Measurements from ENCODE around the gene HAPSTR1.

Gene HAPSTR1

DNA sequence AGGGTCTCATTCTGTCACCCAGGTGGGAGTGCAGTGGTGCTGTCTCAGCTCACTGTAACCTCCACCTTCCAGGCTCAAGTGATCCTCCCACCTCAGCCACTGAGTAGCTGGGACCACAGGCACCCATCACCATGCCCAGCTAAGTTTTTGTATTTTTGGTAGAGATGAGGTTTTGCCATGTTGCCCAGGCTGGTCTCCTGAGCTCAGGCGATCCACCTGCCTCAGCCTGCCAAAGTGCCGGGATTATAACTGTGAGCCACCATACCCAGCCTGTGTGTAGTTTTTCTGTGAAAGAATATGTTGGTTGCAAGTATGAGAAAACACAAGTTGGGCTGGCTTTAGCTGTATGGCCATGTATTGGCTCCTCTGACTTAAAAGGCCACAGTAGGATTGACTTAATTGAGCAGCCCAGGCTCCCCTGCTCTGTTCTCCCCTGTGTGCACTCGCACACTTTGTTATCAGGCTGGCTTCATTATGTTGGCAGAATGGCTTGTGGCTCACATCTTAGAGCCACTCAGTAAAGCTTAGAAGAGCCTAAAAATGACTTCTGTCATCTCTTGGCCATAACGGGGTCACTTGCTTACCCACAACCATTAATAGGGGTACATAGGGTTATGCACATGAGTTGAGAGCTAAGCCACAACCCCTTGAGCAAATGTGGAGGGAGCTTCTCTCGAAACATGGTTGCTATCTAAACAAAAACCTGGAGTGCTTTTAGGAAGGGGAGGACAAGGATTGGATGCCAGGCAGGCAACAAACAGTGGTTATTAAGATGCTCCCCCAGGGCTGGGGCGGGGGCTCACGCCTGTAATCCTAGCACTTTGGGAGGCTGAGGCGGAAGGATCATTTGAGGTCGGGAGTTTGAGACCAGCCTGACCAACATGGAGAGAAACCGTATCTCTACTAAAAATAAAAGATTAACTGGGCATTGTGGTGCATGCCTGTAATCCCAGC is 6.1 kb downstream of the HAPSTR1 start:
- no peak for DNase-seq (ENCODE audit: low spot score)

DNA sequence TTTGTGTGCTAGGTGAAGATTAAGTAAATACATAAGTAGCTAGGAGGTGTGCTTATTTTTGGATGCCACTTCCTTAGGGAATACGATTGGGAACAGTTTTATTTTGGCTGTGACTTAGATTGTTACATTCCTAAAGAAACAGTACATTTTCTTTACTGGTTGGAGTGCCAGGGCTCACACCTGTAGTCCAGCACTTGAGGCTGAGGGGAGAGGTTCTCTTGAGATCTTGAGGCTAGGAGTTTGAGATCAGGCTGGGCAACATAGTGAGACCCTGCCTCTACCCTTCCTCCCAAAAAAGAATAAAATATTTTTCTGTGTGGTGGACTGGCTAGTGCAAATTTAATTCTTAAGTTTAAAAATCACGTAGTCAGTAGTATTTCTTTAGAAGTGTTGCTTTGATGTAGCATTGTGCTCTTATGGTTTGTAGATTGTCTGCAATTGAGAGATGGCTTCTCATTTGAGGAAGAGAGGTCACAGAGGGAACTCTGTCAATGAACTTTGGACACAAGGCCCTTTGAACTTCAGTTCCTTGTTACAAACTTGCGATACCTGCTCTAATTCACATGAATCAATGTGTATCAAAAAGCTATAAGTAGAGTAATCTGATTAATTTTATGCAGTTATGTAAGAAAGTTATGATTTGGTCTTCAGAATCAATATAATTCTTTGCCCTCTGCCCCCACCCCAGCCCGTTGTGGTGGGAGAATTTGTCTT is 7.1 kb downstream of the HAPSTR1 start:
- DNase-seq (ENCODE audit: low spot score): no peak

DNA sequence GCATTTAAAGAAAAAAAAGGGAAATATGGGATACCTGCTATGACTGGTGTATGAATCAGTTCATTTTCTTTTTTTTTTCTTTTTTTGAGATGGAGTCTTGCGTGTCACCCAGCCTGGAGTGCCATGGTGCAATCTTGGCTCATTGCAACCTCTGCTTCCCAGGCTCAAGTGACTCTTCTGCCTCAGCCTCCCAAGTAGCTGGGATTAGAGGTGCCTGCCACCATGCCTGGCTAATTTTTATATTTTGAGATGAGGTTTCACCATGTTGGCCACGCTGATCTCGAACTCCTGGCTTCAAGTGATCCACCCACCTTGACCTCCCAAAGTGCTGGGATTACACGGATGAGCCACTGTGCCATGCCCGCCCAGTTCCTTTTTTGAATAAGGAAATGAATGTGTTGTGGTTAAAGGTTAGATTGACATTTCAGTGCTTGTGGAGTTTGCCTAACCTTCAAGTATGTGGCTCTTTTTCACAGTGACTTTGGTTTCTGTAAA is 7.7 kb downstream of the HAPSTR1 start:
- no peak for DNase-seq (ENCODE audit: low spot score)

DNA sequence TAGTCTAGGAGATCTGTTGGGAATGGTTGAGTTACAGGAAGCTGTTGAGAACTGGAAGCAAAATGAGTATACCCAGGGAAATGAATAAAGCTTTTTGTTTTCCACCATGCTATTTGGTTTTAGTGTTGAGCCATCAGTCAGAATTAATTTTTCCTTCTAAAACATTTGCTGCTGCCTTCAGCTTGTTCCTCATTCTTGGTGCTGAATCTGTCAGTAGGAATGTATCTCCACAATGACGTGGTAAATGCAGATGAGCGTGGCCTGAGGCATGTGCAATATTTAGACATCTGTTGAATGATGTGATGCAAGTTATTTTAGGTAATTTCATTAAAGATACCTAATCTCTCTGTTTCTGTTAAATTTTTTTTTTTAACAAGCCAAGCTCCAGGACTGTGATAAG is 10.9 kb downstream of the HAPSTR1 start:
- no peak for DNase-seq (ENCODE audit: low spot score)

DNA sequence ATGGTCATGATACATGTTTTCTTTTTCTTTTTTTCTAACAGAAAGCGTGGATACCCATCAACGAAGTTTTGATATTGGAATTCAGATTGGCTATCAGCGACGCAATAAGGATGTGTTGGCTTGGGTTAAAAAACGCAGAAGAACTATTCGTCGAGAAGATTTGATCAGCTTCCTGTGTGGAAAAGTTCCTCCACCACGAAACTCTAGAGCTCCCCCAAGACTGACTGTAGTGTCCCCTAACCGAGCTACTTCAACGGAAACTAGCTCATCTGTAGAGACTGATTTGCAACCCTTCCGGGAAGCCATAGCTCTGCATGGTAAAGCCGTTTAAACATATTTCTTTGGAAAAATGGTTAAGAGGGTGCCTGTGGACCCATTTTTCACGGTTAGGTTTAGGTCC is 11.5 kb downstream of the HAPSTR1 start:
- DNase-seq (ENCODE audit: low spot score): no peak

DNA sequence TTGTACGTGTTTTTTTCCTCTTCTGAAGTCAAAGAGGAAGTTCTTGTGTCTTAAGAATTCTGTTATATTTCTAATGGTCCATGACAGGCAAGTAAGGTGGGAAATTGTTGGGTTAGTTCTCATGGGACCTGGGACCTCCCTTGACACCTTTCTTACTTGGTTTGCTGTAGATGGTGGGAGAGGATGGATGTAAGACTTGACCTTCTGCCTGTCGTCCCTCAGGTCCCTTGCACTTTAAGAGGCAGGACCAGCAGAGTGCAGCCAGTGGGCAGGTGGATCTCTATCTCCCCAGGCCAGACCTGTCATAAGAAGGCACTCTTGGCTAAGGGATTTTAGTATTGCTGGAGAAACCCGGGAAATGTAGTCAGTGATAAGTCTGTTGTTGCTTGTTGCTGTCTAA is 12.1 kb downstream of the HAPSTR1 start:
- no peak for DNase-seq (ENCODE audit: low spot score)

DNA sequence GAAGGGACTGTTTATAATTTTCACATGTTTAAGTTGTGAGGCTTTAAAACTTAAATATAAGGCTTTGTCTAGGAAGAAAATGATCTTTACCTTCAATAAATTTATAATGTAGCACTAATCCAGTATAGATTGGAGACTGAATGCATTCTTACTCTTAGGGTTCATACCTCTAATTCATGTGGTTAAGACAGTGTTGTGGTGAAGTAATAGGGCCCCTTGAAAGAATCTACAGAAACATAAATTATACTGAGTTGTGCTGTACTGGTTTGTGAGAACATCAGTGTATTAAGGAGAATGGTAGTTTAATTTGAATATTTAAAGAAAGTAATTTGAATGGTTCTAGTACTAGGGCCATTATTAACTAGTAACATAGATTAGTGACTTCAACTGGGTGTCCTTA is 13.7 kb downstream of the HAPSTR1 start:
- no peak for DNase-seq (ENCODE audit: low spot score)

DNA sequence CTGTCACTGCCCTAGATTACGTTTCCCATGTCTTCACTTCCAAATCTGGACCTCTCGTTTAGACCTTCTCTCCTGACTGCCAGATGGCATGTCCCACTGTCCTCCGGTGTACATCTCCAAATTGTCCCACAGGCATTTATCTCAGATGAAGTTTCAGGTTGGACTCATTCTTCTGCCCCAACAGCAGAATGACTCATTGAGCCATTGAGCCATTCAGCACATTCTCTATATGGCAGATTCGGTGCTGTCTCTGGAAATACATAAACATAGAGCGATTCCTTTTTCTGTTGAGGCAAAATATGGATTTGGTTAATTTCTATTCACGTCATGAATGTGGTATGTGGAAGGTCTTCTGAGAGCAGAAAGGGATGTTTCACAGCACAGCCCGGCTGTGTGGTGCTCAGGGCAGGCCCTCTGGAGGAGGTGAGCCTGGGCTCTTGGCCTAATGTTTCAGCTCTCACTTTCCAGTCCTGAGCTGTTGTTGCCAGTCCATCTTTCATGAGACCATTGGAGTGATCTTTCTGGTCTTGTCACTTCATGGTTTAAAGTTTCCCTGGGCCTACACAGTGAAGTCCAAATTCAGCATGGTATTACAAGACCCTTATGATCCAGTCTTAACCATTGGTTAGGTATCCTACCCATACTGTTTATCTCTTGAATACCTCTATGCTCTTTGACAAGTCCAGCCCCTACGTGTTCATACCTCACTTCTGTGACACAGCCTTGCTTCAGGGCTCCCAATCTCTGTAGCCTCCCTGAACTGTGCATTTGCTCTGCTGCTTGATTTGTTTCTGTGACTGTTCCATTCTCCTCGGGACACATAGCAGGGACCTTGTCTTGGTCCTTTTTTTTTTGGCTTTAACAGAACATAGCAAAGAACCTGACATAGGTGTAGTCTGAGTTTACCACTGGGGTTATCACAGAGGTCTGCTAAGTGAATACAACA is 15.9 kb downstream of the HAPSTR1 start:
- DNase-seq (ENCODE audit: low spot score): no peak

DNA sequence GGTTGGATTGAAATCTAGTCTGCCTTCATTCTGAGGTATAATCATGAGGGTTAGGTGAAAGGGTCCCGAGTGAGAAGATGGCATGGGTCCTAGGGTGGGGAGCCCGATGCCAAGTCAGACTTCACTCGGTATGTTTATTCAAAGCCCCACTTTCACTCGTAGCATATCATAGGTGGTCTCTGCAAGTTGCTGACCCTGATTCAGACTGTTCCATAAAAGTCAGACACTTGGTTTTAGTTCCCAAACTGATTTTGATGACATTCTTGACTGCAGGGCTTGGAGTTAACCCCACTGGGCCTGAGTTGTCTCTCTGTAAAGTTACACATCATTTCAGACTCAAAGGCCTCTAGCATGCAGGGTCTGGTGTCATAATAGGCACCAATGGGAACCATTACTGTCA is 17.8 kb downstream of the HAPSTR1 start:
- no peak for DNase-seq (ENCODE audit: low spot score)

DNA sequence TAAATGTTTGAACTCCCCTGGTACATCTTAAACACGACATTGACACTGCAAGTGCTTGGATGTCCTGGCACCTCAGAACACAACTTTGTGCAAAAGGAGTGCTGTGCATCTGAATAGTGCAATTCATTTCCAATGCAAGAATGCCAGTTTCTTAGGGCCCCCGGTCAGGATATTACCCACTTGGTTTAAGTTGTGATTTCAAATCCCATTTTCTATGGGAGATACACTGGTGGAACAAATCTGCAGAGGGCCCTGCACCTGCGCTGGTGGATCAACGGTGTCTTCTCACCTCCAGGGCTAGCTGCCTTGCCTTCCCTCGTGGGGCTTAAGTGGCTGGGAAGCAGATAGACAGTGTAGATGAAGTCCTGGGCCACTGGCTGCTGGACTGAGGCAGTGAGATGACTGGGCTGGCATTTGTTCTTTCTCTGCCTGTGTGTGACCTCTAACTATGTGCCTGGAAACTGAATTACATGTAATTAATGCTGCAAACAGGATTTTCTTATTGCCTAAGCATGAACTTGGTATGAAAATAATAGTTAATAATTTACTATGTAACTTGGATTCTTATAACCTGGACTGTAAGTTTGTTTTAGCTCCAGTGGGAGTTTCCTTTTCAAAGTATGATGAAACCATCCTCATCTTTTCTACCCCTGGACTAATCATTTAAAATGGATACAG is 20.9 kb downstream of the HAPSTR1 start:
- DNase-seq (ENCODE audit: low spot score): no peak

DNA sequence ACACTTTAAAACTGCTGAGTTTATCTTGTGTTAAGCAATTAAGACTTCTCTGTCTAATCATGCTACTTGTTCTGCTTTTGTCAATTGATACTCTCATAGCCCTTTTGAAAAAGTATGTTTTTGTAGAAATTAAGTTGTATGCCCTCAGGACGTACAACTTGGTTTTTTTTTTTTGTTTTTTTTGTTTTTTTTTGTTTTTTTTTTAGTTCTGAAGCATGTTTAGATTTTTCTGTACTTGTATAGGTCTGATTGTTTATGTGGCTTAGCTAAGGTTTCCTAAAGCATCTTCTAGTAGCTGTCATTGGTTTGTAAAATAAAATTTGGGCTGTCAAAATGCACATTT is 21.4 kb downstream of the HAPSTR1 start:
- DNase-seq (ENCODE audit: low spot score): no peak

DNA sequence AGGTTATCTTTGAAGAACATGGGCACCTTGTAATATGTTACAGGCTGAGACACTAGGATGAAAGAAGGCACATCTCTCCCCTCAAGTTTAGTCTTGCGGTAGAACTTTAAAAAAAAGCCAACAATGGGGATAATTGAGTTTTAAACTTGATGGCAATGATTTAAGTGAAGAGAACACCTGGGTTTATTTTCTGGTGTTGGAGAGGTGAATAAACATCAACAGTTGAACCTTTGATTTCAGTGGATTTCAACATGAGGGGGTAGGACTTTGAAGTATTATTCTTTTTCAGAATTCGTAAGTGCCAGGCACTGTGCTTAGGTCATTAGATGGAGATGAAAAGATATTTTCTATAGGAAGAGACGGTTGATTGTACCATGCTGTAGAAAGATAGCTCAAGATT is 22.3 kb downstream of the HAPSTR1 start:
- DNase-seq (ENCODE audit: low spot score): no peak

DNA sequence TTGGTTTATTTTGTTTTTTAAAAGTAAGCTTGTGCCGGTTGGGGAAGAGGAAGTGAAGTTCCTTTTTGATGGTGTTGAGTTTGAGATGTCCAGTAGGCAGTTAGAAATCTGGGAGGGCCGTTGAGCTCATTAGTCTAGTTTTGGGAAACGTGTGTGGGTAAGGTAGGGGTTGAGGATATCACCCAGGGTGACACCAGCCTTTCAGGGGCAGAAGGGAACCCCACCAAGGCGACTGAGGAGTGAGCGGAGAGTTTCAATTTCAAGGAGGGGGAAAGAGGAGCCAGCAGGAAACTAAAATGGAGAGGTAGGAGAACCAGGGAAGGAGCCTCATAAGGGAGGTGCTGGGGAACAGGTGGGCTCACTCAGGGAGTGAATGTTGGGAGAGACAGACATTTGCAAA is 22.7 kb downstream of the HAPSTR1 start:
- DNase-seq (ENCODE audit: low spot score): no peak

DNA sequence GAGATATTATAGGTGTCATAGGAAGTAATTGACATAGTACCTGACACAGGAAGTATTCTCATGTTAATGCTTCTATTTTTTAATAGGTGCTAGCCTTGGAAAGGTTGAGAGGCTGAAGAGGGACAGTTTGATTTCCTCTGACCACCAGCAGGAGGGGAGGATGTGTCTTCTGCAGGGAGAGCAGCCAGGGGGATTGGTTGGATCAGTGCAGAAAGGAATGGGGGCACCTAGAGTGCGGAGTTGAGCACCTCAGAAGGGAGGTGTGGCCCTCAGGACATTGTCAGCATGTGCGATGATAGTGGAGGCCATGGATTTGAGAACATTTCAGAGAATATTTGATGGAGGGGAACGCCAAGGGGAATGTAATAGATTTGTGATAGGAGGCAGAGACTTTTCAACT is 23.4 kb downstream of the HAPSTR1 start:
- DNase-seq (ENCODE audit: low spot score): no peak

DNA sequence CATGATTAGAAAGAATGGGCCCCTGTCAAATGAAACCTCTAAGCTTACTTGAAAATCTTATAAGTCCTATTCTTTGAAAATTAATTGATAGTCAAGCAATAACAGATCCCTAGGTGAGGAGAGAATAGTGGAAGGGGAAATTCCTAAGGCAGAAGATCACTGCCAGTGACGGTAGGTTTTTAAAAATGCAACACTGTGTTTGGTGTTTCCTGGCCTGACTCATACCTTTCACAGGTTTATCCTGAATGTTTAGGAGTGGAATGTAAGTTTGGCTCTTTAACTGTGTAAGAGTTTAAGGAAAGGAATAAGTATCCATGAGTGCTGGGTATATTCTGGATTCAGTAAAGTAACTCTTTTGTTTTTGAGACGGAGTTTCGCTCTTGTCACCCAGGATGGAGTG is 23.8 kb downstream of the HAPSTR1 start:
- no peak for DNase-seq (ENCODE audit: low spot score)

DNA sequence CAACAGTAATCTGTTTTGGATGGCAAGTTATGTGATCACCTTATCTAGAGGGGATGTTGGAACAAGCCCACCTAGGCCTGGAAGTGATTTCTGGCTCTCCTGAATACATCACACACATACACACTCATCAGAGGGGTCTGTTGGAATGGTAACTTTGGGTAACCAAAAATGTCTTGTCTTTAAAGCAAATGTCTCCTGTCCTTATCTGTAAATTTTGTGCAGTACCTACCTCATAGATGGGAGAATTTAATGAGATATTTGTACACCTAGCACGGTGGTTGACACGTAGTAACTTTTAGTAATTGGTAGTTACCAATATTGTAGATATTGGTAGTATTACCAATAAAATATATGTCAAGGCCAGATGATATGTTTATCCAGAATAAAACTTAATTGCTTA is 24.7 kb downstream of the HAPSTR1 start:
- no peak for DNase-seq (ENCODE audit: low spot score)

DNA sequence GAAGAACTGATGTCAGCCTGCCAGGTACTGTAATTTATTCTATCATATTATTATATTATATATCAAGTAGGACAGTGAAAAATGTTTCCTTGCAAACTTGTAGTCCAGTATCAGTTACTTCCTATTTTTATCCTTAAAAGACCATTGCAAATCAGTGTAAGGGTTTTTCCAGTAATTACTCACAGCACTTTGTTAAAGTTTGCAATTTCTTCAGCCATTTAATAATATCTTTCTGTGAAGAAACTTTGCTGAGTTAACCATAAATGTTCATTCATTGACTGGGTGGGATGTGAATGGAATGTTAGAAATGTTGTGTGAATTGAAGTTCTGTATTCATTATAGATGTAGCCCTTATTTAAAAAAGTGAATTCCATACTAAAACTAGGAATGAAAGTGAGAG is 26.7 kb downstream of the HAPSTR1 start:
- no peak for DNase-seq (ENCODE audit: low spot score)

DNA sequence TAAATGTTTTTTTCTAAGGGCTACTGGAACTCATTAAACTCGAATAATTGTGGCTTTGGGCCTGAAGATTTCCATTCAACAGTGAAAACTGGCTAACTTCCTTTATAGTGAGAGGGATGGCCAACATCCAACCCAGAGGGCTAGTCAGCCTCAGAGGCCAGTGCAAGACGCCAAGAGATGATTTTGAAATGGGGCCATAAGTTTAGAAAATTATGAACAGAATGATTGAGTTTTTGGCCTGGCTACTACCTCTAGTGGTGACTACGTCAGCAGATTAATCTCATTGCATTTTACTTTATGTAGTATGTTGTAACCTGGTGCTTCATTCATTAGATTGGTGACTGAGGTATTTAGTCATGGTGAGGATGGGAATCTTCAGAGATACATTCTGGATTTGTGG is 28.4 kb downstream of the HAPSTR1 start:
- no peak for DNase-seq (ENCODE audit: low spot score)

DNA sequence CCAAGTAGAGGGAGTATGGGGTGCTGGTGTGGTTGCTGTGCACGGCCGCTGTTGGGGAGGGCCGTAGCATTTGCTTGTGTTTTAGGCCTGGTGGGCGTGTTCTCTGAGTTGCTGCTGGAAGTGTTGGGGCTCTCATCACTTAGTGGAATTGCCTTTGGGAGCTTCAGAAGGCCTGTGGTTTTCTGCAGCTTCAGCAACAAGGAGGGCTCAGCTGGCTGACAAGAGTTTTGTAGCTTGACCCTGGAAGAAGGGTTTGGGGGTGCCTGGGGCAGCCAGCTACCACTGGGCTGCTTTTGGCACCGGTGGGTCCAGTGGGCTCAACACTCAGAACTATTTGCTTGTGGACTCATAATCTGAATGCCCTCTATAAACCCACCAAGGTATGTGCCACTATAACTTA is 30.9 kb downstream of the HAPSTR1 start:
- no peak for DNase-seq (ENCODE audit: low spot score)

DNA sequence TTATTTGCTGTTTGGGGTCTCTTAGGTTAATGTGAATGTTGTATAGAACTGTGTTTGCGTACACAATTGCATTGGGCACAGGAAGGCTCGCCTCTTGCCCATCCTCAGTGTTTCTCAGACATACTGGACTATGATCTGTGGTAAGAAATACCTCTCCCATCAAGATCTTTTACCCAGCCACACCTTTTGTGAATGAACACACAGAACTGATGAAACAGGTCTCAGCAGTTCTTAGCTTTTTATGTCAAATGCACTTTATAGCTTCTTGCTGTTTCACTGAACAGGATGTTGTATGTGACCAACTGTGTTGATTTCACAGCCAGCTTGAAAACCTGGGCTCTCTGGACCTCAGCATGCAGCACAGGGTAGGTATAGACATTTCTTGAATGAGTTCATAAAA is 31.5 kb downstream of the HAPSTR1 start:
- DNase-seq (ENCODE audit: low spot score): no peak

DNA sequence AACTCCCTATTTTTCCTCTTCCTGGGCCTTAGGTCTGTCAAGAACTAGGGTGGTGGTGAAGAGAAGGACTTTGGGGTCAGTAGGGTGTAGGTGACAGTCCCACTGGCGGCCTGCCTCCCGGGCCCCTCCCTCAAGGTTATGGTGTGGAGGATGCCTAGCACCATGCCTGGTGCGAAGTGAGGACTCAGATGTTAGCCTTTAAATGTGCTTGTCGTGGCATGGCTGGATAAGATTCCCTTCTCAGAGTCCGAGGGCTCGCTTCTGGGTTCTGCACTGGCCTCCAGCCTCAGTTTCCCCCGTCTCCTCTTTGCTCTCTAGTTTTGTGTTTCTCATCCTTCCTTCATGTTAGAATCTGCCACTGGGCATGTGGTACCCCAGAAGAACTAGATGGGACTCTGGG is 32.0 kb downstream of the HAPSTR1 start:
- no peak for DNase-seq (ENCODE audit: low spot score)

DNA sequence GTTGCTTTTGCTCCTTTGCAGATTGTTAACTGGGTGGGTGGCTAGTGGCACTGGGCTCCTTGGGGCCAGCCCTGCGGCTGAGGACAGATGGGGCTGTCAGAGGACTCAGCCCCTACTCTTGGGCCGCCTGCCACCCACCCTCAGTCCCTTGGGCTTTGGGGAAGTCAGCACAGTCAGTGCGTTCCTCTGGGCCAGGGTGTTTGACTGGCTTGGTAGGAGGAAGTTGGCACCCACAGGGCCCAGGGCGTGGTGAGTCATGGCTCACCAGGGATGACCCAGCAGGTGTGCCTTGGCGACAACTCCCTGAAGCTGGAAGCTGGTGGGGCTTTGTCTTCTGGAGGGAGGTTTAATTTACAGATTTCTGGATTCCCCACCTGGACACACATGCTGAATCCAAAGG is 32.4 kb downstream of the HAPSTR1 start:
- DNase-seq (ENCODE audit: low spot score): no peak
